ELR (cell line): Measurements from ENCODE around the gene MACROH2A2.
"Not testable (repeated sequence)": the region's sequence is repeated elsewhere in the genome, so short reads cannot be mapped to it uniquely, and the experiment has no call there.

Experiments used
- DNase-seq: peaks from one replicate; pipeline ENCODE4 v3.0.0-alpha.2; 2015; ENCODE audit warnings: low read depth

The MACROH2A2 gene

GRCh38 chr10:70052462-70053217, at the start of gene MACROH2A2:
TSS of gene MACROH2A2 (plus strand) at chr10:70052846. CDS start at chr10:70075659, 22,813 bp downstream.
- DNase-seq = peak; percentile 42

GRCh38 chr10:70007116-70007820, 45.4 kb upstream of the MACROH2A2 start:
- DNase-seq = no peak

GRCh38 chr10:70031215-70031614, 21.4 kb upstream of the MACROH2A2 start:
- DNase-seq = no peak

- no peak for DNase-seq
Observed at GRCh38 chr10:70032667-70033289, 19.9 kb upstream of the MACROH2A2 start.

GRCh38 chr10:70034232-70034631, 18.4 kb upstream of the MACROH2A2 start:
- DNase-seq = no peak

GRCh38 chr10:70035531-70035930, 17.1 kb upstream of the MACROH2A2 start:
- no peak for DNase-seq

GRCh38 chr10:70038923-70039322, 13.7 kb upstream of the MACROH2A2 start:
- DNase-seq = no peak

- no peak for DNase-seq
Observed at GRCh38 chr10:70041016-70041415, 11.6 kb upstream of the MACROH2A2 start.

- DNase-seq = not testable (repeated sequence)
Observed at GRCh38 chr10:70041739-70042138, 10.9 kb upstream of the MACROH2A2 start.

- DNase-seq = not testable (repeated sequence)
Observed at GRCh38 chr10:70047066-70047465, 5.6 kb upstream of the MACROH2A2 start.

GRCh38 chr10:70048030-70048723, 4.5 kb upstream of the MACROH2A2 start:
- no peak for DNase-seq

GRCh38 chr10:70051848-70052247, 798 bp upstream of the MACROH2A2 start:
- DNase-seq = no peak

GRCh38 chr10:70053218-70053840, 683 bp downstream of the MACROH2A2 start:
- no peak for DNase-seq

GRCh38 chr10:70053841-70054288, 1.2 kb downstream of the MACROH2A2 start:
- no peak for DNase-seq

- no peak for DNase-seq
Observed at GRCh38 chr10:70054902-70055301, 2.3 kb downstream of the MACROH2A2 start.

GRCh38 chr10:70055550-70055949, 2.9 kb downstream of the MACROH2A2 start:
- peak; percentile 40 for DNase-seq

- DNase-seq = no peak
Observed at GRCh38 chr10:70057306-70057705, 4.7 kb downstream of the MACROH2A2 start.

- no peak for DNase-seq
Observed at GRCh38 chr10:70060389-70060788, 7.7 kb downstream of the MACROH2A2 start.

GRCh38 chr10:70063418-70064098, 10.9 kb downstream of the MACROH2A2 start:
- DNase-seq = no peak

GRCh38 chr10:70064486-70064885, 11.8 kb downstream of the MACROH2A2 start:
- peak; percentile 5 for DNase-seq

- DNase-seq = no peak
Observed at GRCh38 chr10:70066190-70066589, 13.5 kb downstream of the MACROH2A2 start.
